Pons (tissue), 1 donor: ENCODE data around the gene ITGA8.

ENCODE experiments used
- DNase-seq: peaks from one replicate; pipeline ENCODE4 v3.0.0-alpha.2; 2016; ENCODE audit warnings: low spot score

The ITGA8 gene

GRCh38 chr10:15735763-15736162, 16.0 kb upstream of the ITGA8 start:
- DNase-seq = peak; percentile 53

DNA sequence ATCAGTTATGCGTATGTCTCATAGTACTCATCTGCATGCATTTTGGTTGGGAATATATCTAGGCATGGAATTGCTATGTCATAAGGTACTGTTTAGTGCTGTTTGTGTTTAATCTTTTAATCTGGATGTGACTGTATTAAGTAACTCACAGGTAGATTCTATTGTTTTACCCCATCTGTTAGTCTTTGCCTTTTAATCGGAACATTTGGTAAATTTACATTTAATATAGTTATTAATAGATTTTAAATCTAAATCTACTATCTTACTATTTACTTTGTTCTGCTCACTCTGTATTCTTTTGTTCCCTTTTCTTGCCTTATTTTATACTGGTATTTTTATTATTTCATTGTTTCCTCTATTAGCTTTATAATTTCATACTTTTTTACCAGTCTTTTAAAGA, 10.6 kb upstream of the ITGA8 start:
- DNase-seq = no peak

GRCh38 chr10:15729890-15730289, 10.2 kb upstream of the ITGA8 start:
- no peak for DNase-seq

GRCh38 chr10:15726042-15726441, 6.3 kb upstream of the ITGA8 start:
- no peak for DNase-seq

GRCh38 chr10:15725603-15726002, 5.9 kb upstream of the ITGA8 start:
- DNase-seq = peak; percentile 77

GRCh38 chr10:15724683-15725082, 5.0 kb upstream of the ITGA8 start:
- no peak for DNase-seq

- no peak for DNase-seq
Observed at GRCh38 chr10:15723803-15724202, 4.1 kb upstream of the ITGA8 start.

DNA sequence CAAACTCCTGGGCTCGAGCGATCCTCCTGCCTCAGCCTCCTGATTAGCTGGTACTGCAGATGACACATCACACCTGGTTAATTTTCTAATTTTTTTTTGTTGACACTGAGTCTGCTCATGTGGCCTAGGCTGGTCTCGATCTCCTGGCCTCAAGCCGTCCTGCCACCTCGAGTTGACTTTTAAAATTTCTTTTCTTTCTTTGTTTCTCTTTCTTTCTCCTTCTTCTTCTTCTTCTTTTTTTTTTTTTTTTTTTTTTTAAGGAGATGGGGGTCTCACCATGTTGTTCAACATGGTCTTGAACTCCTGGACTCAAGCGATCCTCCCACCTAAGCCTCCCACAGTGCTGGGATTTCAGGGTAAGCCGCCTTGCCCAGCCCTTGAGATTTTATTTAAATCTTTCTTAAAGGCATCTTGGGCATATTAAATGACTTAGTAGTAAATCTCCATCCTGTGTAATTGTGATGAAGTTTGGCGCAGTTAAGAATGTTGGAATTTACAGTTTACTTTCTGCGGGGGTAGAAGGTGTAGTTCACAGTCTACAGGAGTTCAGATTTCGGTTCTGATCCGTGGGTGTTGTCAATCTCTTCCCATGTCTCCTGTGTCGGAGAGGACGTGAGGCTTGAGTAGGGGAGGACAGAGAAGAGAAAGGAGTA, 1.0 kb upstream of the ITGA8 start:
- no peak for DNase-seq

DNA sequence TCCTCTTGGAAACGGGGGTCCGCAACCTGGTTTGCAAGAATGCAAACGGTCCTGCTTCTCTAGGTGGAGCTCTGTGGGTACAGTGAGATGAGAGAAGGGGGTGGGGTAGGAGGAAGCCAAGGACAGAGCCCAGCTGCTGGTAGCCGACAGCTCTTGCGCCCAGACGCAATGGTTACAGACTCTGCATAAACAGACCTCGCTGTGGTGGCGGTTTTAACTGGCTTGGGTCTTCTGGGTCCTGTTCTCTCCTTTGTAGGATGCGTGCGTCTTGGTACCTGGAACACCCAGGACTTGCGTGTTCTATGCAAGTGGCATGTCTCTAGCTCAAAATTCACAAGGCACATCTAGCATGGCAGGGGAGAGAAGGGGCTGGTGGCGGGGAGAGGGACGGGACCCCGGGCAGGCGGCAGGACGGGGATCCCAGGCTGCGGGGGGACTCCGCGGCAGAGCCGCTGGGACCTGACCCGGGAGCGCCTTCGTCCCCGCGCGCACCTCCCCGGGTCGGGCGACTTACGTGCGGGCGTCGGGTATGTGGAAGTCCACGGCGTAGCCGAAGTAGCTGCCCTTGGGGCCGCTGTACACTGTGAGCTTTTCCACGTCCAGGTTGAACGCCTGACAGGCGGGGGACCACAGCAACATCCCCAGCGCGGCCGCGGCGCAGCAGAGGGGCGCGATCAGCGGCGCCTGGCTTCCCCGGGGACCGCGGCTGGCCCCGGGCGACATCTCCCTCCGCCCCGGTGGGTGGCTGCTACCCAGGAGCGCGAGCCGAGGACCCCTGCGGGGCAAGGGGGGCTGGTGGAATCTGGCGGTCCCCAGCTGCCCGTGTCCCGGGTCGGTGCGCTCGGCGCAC, 448 bp downstream of the ITGA8 start:
- no peak for DNase-seq

- no peak for DNase-seq
Observed at GRCh38 chr10:15718694-15719048, 1.1 kb downstream of the ITGA8 start.

GRCh38 chr10:15715619-15716227, 4.0 kb downstream of the ITGA8 start:
- DNase-seq = peak; percentile 29

- DNase-seq = no peak
Observed at GRCh38 chr10:15714847-15715246, 4.9 kb downstream of the ITGA8 start.

GRCh38 chr10:15712883-15713282, 6.8 kb downstream of the ITGA8 start:
- no peak for DNase-seq

- no peak for DNase-seq
Observed at GRCh38 chr10:15710455-15710854, 9.3 kb downstream of the ITGA8 start.

GRCh38 chr10:15705298-15705697, 14.4 kb downstream of the ITGA8 start:
- no peak for DNase-seq

DNA sequence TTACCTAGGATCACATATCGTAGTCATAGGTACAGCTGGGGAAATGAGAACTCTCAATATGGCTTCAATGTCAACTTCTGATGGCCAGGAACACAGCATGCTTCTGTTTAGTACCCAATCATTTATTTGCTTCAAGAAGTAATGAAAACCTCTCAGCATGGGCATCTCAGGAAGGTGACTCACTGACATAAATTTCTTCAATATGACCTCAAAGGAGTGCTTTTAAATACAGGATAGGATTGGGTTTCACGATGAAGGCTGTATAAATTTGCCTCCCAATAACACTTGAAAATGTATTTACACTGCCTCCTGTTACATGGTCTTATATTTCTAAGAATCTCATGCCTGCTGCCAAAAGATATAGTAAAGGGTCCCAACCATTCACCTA, 15.1 kb downstream of the ITGA8 start:
- no peak for DNase-seq

GRCh38 chr10:15703944-15704580, 15.7 kb downstream of the ITGA8 start:
- DNase-seq = no peak

DNA sequence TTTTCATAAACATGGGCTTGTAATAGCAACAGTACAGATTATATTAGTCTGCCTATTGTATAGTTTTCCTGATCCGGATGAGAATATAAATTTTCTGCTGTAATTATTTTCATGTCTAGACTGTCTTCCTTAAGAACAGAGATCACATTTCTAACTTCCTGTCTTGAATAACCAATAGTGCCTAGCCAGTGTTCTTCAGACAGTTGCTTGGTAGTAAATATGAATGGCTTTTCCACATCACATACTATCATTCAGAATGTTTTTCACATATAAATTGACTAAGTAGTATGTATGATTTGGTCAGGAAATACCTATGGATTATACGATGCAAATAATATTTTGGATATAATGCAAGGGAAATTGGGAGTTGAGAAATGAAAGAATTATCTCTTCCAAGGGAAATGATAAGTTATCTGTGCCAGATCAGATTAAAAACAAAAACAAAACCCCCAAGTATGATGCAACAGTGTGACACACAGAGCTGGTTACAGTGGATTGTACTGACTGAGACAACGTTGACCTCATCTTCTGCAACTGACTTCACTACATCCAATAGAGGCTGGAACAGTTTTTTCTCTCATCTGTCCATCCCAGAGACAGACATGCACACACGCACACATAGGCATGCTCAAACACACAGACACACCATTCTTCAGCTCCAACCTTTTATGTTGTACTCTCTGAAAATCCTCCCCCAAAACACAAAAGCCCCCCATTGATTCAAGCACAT, 16.4 kb downstream of the ITGA8 start:
- DNase-seq = no peak

DNA sequence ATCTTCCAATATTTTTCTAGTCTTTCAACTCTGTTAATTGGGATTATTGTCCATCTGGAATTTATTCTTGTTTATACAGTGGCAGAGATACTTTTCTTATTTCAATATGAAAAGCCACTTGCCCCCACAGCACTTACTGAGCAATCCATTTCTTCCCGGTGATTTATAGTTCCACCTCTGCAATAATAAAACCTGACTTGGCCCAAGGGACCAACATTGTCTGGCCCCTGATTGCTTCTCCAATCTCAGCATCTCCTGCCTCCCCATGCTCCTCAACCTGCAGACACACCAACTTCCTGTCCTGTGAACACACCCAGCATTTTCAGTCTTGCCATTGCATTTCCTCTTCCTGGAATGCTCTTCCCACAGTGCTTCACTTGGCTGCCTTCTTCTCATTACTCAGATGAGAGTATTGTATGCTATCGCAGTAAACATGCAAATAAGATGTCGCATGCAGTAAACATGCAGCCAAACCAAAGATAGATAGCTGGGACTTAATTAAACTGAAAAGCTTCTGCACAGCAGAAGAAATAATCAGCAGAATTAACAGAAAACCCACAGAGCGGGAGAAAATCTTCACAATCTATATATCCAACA, 19.5 kb downstream of the ITGA8 start:
- no peak for DNase-seq

DNA sequence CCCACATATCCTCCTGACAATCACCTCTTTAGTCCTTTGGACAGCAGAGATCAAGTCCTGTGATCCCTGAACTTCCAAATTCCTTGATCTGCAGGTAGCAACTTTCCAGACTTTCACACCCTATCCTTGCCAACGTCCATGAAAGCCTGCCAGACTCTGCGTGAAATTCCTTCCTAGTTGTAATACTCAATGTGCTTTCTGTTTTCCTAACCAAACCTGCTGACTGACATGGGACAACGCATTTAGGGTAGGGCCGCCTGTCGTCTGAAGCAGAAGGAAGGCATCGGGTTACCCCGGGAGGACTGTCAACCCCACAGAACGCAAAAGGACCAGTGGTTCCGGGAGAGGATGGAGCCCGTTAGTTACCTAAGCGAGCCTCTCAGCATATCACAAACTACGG, 23.9 kb downstream of the ITGA8 start:
- no peak for DNase-seq

DNA sequence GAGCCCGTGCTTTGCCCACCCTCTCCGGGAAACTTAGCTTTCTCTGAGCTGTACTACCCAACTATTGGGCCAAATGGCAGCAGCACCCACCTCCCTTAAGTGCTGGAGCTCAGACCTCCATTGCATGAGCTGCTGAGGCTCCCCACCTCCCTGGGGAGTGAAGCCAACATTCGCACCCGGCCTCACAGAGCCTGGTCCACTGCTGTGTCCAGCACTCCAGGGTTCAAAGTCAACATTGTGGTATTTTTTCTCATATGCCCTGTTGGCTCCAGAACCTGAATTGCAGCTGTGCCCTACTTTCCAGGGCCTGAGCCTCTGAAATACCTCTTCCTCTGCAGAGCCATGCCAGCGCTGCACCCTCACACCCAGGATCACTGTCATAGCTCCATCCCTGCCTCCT, 29.7 kb downstream of the ITGA8 start:
- DNase-seq = no peak

DNA sequence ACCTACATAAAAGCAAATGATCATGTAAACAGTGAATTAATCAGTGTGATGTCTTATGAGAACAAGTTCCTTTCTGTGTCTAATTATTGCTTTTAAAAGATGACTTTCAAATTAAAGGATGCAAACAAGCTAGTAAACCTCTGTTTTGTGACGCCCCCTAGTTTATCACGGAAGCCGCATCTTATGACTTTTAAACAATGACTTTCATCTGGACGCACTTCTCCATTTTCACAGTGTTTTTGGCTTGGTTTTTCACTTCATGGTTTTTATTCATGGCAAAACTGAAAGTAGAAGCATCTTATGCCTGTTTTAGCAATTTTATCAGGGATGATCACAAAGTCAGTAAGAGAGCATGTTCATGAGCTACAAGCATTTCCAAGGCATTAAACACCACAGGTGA, 35.0 kb downstream of the ITGA8 start:
- DNase-seq = no peak
